ENCODE measurements around the gene DTNA. TPM values are rescaled to one million over a fixed set of nuclear protein-coding genes. Genes with fewer than 3 reads are reported as not detected.

Gene DTNA
- total RNA-seq, 3 donors from 2014 or later (not counting 1 experiment from before 2014, with no cell fraction given): 0.33 TPM; not detected in 2

- H3K27ac Mint-ChIP-seq: no peak overlapping the region
- H3K36me3 Mint-ChIP-seq: no peaks in the 10 kb centered on the region
- TF ChIP-seq, protein P1, sequence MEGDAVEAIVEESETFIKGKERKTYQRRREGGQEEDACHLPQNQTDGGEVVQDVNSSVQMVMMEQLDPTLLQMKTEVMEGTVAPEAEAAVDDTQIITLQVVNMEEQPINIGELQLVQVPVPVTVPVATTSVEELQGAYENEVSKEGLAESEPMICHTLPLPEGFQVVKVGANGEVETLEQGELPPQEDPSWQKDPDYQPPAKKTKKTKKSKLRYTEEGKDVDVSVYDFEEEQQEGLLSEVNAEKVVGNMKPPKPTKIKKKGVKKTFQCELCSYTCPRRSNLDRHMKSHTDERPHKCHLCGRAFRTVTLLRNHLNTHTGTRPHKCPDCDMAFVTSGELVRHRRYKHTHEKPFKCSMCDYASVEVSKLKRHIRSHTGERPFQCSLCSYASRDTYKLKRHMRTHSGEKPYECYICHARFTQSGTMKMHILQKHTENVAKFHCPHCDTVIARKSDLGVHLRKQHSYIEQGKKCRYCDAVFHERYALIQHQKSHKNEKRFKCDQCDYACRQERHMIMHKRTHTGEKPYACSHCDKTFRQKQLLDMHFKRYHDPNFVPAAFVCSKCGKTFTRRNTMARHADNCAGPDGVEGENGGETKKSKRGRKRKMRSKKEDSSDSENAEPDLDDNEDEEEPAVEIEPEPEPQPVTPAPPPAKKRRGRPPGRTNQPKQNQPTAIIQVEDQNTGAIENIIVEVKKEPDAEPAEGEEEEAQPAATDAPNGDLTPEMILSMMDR (IDR thresholded peaks at IDR 0.05): no peak
- H3K4me1 Mint-ChIP-seq: no peaks in the 10 kb centered on the region
- H3K27me3 Mint-ChIP-seq (ENCODE audit: low read depth in 2 of 2): peaks cover 27 to 36% of the 10 kb centered on the region in 2 donors
- Histone ChIP-seq H3K27ac (ENCODE audit: low read length) (no peak overlapping the region), H3K4me1 (ENCODE audit: control insufficient read depth, insufficient read depth, low read length) (no peaks in the 10 kb centered on the region), H3K9me3 (ENCODE audit: control insufficient read depth, insufficient read depth, low read length) (no peaks in the 10 kb centered on the region), H3K4me3 (ENCODE audit: low read length) (no peak overlapping the region), H3K27me3 (ENCODE audit: control insufficient read depth, insufficient read depth, low read length) (peaks cover 2% of the 10 kb centered on the region), H3K36me3 (ENCODE audit: control insufficient read depth, insufficient read depth, low read length) (no peaks in the 10 kb centered on the region)
- WGBS (ENCODE audit: insufficient coverage): 86% methylated on average over 5 of the region's 5 CpGs
- H3K4me3 Mint-ChIP-seq: no peak overlapping the region
- ATAC-seq: no peak
- H3K9me3 Mint-ChIP-seq: no peaks in the 10 kb centered on the region
- DNase-seq: no peak
- intact Hi-C loops (cut with micrococcal nuclease): no loop called here
These were observed 138.1 kb downstream of the DTNA start for GRCh38 chr18:34848156-34848555.

DNA sequence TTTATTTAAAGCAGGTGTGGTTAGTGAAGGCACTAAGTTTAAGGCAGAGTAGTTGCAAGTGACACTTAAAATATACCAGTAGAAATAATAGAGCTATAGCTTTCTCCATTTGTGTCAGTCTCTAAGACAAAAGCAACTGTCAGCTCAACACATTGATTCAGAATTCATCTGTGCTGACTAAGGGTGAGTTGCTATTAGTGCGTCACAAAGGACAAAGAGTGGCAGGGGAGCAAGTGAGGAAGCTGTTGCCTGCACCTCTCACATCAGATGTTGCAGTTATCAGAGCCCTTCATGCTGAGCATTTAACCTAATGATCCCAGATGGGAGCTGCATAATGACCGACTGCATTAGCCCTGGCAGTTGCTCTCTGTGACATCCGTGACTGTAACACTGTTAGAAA, 138.6 kb downstream of the DTNA start:
- H3K27me3 ChIP-seq (ENCODE audit: control insufficient read depth, insufficient read depth, low read length): peaks cover 2% of the 10 kb centered on the region
- no peak for ATAC-seq
- WGBS (ENCODE audit: insufficient coverage): 89% methylated on average over 3 of the region's 3 CpGs
- no peak overlapping the region for H3K4me3 Mint-ChIP-seq
- no peaks in the 10 kb centered on the region for H3K36me3 Mint-ChIP-seq
- TF ChIP-seq, protein P1 (IDR thresholded peaks at IDR 0.05): no peak
- no peak for DNase-seq
- H3K4me3 ChIP-seq (ENCODE audit: low read length): no peak overlapping the region
- intact Hi-C loops (cut with micrococcal nuclease): no loop called here
- H3K27ac ChIP-seq (ENCODE audit: low read length): no peak overlapping the region
- H3K9me3 Mint-ChIP-seq: no peaks in the 10 kb centered on the region
- H3K4me1 Mint-ChIP-seq: no peaks in the 10 kb centered on the region
- no peak overlapping the region for H3K27ac Mint-ChIP-seq
- H3K27me3 Mint-ChIP-seq (ENCODE audit: low read depth in 2 of 2): peaks cover 24 to 36% of the 10 kb centered on the region in 2 donors
- H3K4me1 ChIP-seq (ENCODE audit: control insufficient read depth, insufficient read depth, low read length): no peaks in the 10 kb centered on the region
- no peaks in the 10 kb centered on the region for H3K36me3 ChIP-seq (ENCODE audit: control insufficient read depth, insufficient read depth, low read length)
- H3K9me3 ChIP-seq (ENCODE audit: control insufficient read depth, insufficient read depth, low read length): no peaks in the 10 kb centered on the region

DNA sequence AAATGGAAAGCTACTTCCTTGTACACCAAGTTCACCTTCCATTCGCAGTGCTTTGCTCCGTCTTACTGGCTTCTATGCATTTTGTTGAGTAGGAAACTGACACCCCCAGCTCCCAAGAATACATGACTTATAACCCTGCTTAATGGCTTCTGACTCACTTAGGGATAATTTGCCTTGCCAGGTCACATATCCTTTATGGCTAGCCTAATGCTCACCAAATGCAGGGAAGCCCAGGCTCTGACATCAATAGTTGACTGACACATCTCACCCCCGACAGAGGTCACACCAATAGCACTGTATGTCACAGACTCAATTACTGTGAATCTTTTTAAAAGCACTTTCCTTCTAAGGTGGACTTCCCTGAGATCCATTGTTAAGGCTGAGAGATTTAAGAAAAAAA, 147.2 kb downstream of the DTNA start:
- Mint-ChIP-seq H3K27ac (no peak overlapping the region), H3K4me3 (no peak overlapping the region), H3K4me1 (peaks cover 7 to 8% of the 10 kb centered on the region in 2 donors), H3K27me3 (ENCODE audit: low read depth in 2 of 2) (peaks cover 7 to 8% of the 10 kb centered on the region in 2 donors), H3K36me3 (no peaks in the 10 kb centered on the region), H3K9me3 (no peaks in the 10 kb centered on the region)
- Histone ChIP-seq H3K4me3 (ENCODE audit: low read length) (no peak overlapping the region), H3K9me3 (ENCODE audit: control insufficient read depth, insufficient read depth, low read length) (no peaks in the 10 kb centered on the region), H3K27me3 (ENCODE audit: control insufficient read depth, insufficient read depth, low read length) (no peaks in the 10 kb centered on the region), H3K4me1 (ENCODE audit: control insufficient read depth, insufficient read depth, low read length) (peaks cover 11% of the 10 kb centered on the region), H3K36me3 (ENCODE audit: control insufficient read depth, insufficient read depth, low read length) (no peaks in the 10 kb centered on the region), H3K27ac (ENCODE audit: low read length) (no peak overlapping the region)
- 92% methylated on average over 3 of the region's 3 CpGs for WGBS (ENCODE audit: insufficient coverage)
- intact Hi-C loops (cut with micrococcal nuclease): no loop called here
- DNase-seq: no peak
- ATAC-seq: no peak
- TF ChIP-seq, protein P1 (IDR thresholded peaks at IDR 0.05): no peak

DNA sequence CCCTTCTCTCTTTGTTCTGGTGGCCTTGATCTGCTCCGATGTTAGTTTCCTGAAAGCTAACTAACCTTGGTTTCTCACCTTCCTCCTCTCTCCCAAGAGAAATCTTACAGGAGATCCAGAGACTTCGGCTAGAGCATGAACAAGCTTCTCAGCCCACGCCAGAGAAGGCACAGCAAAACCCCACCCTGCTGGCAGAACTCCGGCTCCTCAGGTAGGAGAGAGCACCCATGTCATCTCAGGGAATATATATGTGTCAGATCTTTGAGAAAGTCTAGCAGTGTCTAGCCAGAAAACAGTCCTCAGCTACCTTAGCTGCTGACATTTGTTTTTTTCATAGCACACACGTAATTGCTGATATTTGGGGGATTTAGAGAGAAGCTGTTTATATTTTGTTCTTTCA, 148.1 kb downstream of the DTNA start:
- TF ChIP-seq, protein P1 (IDR thresholded peaks at IDR 0.05): no peak
- intact Hi-C loops (cut with micrococcal nuclease): no loop called here
- Histone ChIP-seq H3K9me3 (ENCODE audit: control insufficient read depth, insufficient read depth, low read length) (no peaks in the 10 kb centered on the region), H3K36me3 (ENCODE audit: control insufficient read depth, insufficient read depth, low read length) (no peaks in the 10 kb centered on the region), H3K27me3 (ENCODE audit: control insufficient read depth, insufficient read depth, low read length) (no peaks in the 10 kb centered on the region), H3K4me3 (ENCODE audit: low read length) (no peak overlapping the region), H3K27ac (ENCODE audit: low read length) (no peak overlapping the region), H3K4me1 (ENCODE audit: control insufficient read depth, insufficient read depth, low read length) (peaks cover 11% of the 10 kb centered on the region)
- Mint-ChIP-seq H3K4me3 (no peak overlapping the region), H3K4me1 (peaks cover 7 to 8% of the 10 kb centered on the region in 2 donors), H3K36me3 (no peaks in the 10 kb centered on the region), H3K9me3 (no peaks in the 10 kb centered on the region), H3K27ac (no peak overlapping the region), H3K27me3 (ENCODE audit: low read depth in 2 of 2) (peaks cover 0 to 3% of the 10 kb centered on the region in 2 donors)
- 84% methylated on average over 5 of the region's 5 CpGs for WGBS (ENCODE audit: insufficient coverage)
- no peak for ATAC-seq
- no peak for DNase-seq

Data from natural killer cell (primary cell).